ENCODE measurements around the gene CIZ1.
A peak's percentile ranks its signal among the peaks of the same experiment; 100 is the strongest.
"Not testable (repeated sequence)": the region's sequence is repeated elsewhere in the genome, so short reads cannot be mapped to it uniquely, and the experiment has no call there.

The CIZ1 gene, protein sequence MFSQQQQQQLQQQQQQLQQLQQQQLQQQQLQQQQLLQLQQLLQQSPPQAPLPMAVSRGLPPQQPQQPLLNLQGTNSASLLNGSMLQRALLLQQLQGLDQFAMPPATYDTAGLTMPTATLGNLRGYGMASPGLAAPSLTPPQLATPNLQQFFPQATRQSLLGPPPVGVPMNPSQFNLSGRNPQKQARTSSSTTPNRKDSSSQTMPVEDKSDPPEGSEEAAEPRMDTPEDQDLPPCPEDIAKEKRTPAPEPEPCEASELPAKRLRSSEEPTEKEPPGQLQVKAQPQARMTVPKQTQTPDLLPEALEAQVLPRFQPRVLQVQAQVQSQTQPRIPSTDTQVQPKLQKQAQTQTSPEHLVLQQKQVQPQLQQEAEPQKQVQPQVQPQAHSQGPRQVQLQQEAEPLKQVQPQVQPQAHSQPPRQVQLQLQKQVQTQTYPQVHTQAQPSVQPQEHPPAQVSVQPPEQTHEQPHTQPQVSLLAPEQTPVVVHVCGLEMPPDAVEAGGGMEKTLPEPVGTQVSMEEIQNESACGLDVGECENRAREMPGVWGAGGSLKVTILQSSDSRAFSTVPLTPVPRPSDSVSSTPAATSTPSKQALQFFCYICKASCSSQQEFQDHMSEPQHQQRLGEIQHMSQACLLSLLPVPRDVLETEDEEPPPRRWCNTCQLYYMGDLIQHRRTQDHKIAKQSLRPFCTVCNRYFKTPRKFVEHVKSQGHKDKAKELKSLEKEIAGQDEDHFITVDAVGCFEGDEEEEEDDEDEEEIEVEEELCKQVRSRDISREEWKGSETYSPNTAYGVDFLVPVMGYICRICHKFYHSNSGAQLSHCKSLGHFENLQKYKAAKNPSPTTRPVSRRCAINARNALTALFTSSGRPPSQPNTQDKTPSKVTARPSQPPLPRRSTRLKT

DNA sequence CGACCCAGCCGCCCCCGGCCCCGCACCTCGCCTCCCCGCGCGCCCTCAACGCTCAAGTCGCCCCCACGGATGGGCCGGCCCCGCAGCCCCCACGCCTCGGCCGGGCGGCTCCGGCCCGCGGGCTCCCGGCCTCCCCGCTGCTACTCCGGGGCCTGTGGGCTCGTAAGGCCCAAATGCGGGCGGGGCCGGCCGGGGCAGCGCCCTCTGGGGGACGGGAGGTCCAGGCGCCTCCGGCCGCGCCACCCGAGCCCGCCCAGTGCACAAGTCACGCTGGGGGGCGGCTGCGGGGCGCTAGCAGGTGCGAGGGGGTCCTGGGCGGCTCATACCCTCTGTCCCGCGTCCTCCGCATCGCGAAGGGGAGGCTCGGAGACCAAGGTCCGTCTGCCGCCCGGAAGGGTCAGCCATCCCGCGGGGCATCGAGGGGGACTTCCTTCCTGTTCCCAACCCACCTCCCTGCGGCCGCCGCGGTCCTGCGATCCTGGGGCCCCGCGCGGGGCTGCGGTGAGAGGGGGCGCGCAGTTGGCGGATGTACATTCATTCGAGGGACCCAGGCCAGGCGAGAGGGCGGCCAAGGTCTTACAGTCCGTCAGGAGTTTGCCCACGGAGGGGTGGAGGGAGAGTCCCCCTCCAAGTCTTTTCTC is at the start of gene CIZ1:
CIZ1 (minus strand) TSS at position 167 of the 641 bp plus-strand sequence. CDS start 715 bp downstream, outside the sequence.
- peak; percentile 75 for DNase-seq (ENCODE audit: low read depth, low spot score)

DNA sequence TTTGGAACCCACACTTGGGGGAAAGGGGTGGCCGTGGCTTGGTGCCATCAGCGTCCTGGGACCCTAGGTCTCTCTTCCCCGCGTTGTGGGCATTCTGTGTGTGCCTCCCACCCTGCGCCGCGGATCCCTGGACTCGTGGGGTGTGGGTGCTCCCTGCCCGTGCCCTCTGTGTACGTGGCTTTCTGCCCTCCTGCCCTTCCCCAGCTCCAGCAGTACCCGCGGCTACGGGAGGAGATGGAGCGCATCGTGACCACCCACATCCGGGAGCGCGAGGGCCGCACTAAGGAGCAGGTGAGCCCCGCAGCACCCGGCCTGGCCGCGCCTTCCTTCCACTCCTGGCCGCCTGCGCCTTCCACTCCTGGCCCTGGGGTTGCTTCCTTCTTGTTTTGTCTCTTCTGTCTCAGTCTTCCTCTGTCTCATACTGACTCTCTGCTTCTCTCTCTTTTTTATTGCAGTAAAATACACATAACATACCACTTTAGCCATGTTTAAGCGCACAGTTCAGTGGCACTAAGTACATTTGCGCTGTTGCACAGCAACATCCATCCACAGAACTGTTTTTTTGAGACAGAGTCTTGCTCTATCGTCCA is 42.5 kb upstream of the CIZ1 start:
- DNase-seq (ENCODE audit: low read depth, low spot score), result no peak

DNA sequence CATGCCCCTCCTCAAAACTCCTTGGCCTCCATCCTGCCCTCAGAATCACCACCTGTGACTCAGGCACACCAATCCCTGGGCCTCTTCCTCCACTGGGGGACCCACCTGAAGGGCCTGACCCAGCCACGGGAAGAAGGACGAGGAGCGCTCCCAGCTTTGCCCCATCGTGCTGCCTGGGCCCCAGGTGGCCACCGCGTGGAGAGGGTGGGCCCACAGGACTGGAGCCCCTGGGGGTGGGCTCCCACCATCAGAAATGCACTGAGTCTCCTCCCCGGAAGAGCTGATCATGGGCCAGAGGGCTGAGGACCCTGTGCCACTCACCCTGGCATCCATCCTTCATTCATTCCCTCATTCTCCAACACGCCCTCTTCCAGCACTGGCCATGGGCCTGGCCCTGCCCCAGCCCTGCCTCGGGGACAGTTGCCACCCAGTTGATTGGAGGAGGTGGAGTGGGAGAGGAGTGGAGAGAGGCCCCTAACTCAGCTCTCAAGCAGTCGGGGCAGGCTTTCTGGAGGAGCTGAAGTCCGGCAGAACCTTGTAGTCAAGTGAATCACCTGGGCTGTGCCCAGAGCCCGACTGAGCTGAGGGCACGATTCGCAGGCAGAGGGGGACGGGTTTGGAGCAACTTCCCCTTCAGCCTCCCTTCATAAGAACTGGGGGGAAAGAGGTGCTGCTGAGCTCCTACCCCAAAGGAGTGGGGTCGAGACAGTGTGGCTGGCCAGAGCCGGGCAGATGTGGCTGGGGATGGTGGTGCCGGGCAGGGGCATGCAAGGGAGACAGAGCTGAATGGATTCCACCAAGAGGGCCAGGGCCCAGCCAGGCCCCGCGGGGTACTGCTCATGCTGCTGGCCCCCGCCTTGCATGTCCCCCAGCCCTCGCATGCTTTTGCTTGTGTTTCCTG is 41.4 kb upstream of the CIZ1 start:
- no peak for DNase-seq (ENCODE audit: low read depth, low spot score)

- no peak for DNase-seq (ENCODE audit: low read depth, low spot score)
These were observed 40.5 kb upstream of the CIZ1 start for GRCh38 chr9:128231638-128232527.

DNA sequence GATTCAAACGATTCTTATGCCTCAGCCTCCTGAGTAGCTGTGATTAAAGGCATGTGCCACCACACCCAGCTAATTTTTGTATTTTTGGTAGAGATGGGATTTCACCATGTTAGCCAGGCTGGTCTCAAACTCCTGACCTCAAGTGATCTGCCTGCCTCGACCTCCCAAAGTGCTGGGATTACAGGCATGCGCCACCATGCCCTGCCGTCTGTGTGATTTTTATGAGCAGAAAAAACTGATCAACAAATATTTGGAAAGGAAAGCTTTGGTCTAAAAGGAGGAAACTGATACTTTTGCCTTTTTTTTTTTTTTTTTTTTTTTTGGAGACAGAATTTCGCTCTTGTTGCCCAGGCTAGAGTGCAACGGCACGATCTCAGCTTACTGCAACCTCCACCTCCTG is 39.5 kb upstream of the CIZ1 start:
- not testable (repeated sequence) for DNase-seq (ENCODE audit: low read depth, low spot score)

- DNase-seq (ENCODE audit: low read depth, low spot score), result no peak
These were observed 35.0 kb upstream of the CIZ1 start for GRCh38 chr9:128226412-128226801.

DNA sequence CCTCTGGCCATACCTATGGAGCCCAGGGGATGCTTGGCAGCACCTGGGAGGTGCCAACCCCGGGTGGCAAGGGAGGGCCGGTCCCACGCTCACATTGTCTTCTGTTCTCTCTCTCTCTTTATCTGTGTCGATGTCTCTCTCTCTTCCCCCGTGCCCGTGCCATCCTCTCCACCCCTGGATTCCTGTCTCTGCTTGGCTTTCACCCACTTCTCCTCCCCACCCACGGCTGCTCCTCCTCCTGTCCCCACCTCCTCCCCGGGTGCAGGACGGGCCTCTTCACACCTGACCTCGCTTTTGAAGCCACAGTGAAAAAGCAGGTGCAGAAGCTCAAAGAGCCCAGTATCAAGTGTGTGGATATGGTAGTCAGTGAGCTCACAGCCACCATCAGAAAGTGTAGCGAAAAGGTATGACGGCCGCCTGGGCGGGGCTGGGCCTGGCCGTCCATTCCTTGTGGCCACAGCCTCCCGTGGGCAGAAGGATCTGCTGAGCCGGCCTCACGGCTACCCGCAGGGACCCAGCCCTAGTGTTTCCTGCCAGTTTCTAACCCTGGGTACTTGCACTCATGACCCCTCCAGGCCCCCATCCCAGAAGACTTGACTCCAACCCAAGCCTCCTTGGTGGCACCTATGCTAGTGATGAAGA is 34.5 kb upstream of the CIZ1 start:
- no peak for DNase-seq (ENCODE audit: low read depth, low spot score)

DNA sequence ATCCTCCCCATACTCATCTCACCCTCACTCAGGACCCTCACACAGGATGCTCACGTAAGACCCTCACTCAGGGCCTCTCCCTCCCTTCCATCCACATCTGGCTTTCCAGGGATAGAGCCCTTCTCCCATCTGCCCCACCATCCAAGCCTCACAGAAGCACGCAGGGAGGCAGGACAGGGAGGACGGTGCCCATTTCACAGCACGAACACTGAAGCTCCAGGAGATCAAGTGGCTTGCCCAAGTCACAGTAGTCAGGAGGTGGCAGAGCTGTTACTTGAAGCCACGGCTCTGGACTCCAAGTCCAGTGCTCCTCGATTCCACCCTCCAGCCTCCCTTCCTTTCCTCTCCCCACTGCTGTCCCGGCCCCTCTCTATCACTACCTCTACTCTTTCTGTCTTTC is 33.5 kb upstream of the CIZ1 start:
- DNase-seq (ENCODE audit: low read depth, low spot score), result no peak

- DNase-seq (ENCODE audit: low read depth, low spot score), result no peak
These were observed 31.7 kb upstream of the CIZ1 start for GRCh38 chr9:128222880-128223670.

DNA sequence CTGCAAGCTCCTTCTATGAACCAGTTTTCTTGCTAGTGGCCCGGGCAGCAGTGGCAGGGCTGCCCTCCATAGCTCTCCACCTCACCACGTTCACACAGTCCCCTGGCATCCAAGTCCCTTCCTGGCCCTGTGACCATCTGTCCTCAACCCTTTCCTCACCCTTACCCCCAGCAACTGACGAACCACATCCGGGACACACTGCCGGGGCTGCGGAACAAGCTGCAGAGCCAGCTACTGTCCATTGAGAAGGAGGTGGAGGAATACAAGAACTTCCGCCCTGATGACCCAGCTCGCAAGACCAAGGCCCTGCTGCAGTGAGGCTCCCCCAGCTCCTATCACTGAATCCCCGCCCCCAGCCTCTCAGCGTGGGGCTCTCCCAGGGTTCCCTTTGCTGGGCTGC is 30.7 kb upstream of the CIZ1 start:
- DNase-seq (ENCODE audit: low read depth, low spot score), result no peak

GRCh38 chr9:128219831-128220230 is 28.5 kb upstream of the CIZ1 start:
- no peak for DNase-seq (ENCODE audit: low read depth, low spot score)

DNA sequence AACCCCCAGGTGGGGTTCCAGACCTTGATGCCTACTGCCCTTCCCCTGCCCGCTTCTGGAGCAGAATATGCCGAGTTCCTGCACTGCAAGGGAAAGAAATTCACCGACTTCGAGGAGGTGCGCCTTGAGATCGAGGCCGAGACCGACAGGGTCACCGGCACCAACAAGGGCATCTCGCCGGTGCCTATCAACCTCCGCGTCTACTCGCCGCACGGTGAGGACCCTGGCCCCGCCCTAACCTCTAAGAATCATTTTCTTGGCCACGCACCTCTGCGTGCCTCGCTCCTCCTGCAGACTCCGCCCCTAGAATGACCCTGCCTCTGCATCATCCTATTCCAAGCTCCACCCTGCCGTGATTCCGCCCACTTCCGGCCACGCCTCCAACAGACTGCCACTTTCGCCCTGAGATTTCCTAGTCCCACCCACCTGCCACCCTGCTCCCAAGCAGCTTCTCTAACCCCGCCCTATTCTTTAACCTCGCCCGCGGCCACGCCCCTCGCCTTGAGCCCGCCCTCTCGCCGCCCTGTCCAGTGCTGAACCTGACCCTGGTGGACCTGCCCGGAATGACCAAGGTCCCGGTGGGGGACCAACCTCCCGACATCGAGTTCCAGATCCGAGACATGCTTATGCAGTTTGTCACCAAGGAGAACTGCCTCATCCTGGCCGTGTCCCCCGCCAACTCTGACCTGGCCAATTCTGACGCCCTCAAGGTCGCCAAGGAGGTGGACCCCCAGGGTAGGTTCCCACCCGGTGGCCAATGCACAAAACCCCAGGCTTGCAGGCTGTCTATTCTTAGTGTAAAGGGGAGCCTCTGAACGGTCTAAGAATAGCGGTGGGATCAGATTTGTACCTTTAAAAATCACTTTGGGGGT is 27.4 kb upstream of the CIZ1 start:
- DNase-seq (ENCODE audit: low read depth, low spot score), result peak; percentile 100

- no peak for DNase-seq (ENCODE audit: low read depth, low spot score)
These were observed 26.8 kb upstream of the CIZ1 start for GRCh38 chr9:128218172-128218517.

DNA sequence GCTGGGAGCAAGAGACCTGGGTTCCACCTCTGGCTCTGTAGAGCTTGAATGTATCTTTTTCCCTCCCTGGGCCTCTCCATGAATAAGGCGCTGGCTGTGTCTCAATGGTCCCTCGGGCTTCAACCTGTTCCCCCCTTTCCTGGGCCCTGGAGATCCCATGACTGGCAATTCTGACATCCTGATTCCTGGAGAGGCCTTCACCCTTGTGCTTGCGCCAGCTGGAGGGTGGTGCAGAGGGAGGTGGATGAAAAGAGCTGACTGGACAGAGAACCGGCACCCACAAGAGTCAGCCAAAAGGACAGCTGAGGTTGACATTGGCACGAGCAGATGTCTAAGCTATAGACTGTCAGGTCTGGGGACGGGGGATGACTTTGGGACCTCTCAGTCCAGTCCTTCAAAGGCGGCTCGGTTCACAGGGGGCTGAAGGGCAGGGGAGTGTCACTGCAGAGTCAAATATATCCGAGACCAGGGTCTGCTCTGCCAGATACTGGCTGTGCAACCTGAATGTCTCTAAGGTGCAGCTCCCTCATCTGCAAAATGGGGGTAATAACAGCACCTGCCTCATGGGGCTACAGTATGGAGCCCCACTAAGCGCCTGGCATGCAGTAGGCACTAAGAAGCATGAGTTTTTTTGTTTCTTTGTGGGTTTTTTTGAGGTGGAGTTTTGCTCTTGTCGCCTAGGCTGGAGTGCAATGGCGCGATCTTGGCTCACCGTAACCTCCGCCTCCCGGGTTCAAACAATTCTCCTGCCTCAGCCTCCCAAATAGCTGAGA is 25.6 kb upstream of the CIZ1 start:
- no peak for DNase-seq (ENCODE audit: low read depth, low spot score)

DNA sequence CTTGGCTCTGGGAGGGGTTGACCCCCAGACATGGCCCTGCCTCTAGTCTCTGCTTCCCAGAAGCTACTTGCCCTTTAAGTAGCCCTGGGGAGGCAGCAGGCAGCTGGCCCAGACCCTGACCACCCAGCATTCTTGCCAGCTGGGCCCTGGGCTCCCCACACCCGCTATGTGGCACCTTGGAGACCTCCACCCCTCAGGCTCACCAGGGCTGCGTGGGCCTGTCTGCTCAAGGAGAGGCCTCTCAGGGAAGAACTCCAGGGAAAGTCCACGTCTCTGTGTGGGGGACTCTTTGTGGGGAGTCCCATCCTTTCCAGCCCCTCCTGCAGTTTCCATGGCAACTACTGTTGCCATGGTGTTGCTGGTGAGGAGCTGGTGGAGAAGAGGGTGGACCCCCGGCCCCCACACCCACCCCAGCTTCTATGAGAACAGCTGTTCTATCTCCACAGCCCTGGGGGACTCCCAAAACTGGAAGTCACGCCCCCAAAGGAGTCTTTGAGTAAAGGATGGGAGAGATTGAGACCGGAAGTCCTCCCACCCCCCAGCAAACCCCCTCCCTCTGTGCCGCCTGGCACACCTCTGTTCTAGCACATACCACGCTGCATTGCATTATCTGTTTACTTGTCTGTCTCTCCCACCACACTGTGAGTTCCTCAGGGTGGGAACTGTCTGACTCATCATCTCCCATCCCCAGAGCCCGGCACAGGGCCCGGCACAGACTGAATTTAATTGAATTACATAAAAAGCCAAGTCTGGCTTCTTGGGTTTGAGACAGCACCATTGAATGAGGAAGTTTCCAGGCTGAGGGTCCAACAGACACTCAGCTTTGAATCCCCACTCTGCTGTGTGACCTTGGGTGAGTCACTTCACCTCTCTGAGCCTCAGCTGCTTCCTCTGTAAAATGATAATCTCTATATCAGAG is 24.4 kb upstream of the CIZ1 start:
- DNase-seq (ENCODE audit: low read depth, low spot score), result peak; percentile 40

Measured in ELF-1 (cell line).